NCI-H128 (cell line): ENCODE results near the gene TRMT61A.

Source experiments
- DNase-seq: peaks from one replicate; lab custom pipeline; 2025; ENCODE audit not compliant: unreplicated experiment; lab: John Stamatoyannopoulos, UW

The TRMT61A gene

GRCh38 chr14:103545915-103546651 is 17.1 kb downstream of the TRMT61A start:
- no peak for DNase-seq

DNA sequence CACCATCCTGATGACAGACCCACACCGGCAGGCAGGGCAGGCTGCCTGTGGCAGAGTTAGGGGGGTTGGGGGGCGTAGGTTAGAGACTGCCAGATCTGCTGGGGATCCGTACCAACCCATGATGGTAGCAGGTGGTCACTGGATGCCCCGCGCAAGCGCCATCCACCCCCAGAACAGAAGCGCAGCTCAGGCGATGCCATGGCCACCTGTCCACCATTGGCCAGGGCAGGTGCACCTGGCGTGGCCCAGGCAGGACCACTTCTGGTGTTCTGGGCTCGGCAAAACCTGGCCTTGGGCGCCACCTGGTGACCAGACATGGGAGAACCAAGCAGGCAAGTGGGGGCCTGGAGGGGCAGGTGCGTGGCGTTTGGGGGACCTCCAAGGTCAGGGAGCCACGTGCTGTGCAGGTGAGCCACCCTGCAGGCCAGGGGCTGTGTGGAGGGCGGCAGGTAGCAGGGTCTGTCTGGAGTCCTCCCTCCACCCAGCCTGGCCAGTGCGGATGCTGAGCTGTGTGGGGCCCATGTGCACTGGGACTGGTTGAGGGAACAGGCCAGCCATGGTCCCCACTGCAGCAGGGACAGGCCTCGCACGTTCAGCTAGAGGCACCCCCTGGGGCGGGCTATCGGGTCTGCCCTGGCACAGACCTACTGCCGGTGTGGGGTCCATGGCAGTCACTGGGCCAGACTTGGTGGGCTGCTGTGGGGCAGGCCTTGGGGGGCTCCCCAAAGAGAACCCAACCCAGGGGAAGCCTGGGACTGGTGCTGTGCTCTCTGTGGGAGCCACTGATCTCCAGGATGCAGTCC is 17.9 kb downstream of the TRMT61A start:
- DNase-seq, result peak; percentile 66

DNA sequence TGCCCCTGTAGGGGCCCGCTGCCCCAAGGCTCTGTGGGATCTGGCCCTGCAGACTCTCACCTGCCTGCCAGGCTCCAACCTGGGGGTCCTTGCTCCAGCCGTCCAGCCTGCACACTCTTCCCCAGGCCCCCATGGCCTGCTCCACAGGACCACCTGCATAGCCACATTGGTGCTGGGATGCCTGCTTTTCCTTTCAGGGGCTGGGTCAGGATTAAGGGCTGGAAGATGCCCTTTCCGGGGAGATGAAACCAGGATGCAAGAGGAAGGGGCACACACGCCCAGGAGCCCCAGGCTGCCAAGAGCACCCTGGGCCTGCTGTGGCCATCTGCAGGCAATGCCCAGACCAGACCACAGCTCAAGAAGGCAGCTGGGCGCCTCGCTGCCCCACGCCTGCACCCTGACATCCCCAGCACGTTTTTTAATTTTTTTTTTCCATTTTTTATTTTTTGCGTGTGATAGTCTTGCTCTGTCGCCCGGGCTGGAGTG is 18.5 kb downstream of the TRMT61A start:
- DNase-seq, result no peak

GRCh38 chr14:103547941-103548462 is 19.0 kb downstream of the TRMT61A start:
- DNase-seq, result no peak

DNA sequence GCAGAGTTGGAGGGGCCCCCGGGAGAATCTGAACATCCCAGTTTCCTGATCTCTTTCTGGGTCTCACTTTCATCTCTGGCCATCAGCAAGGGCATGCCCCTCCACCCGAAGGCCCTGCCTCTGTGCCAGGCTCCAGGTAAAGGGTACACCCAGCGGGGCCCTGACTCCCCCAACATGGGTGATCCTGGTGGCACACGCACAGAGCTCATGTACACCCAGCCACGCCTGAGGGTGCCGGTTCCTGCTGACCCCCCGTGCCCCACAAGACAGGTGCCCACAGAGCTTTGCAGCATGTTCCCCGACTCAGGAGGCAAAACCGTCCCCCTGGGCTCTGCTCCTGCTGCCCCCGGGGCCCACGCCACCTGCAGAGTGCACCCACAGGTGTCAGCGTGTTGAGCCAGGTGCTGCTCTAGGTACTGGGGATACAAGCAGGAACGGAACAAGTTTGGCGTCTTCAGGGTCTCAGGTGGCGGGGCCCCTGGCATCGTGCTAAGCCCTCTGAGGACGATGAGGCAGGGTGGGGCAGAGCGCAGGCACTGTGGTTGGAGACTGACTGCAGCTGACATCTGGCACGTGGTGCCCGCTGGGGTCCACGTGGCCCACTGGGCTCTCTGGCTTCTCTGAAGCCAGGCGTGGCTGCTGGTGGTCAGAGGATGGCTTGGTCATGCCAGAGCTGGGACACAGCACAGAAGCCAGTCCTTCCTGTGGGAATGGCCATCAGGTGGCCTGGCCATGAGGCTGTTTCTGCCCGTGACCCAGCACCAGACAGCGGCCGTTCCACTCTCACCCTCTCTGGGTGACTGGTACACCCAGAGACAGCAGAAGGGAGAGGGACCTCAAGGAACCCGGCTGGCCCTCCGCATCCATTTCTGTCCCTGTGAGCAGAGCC is 19.7 kb downstream of the TRMT61A start:
- DNase-seq, result no peak

DNA sequence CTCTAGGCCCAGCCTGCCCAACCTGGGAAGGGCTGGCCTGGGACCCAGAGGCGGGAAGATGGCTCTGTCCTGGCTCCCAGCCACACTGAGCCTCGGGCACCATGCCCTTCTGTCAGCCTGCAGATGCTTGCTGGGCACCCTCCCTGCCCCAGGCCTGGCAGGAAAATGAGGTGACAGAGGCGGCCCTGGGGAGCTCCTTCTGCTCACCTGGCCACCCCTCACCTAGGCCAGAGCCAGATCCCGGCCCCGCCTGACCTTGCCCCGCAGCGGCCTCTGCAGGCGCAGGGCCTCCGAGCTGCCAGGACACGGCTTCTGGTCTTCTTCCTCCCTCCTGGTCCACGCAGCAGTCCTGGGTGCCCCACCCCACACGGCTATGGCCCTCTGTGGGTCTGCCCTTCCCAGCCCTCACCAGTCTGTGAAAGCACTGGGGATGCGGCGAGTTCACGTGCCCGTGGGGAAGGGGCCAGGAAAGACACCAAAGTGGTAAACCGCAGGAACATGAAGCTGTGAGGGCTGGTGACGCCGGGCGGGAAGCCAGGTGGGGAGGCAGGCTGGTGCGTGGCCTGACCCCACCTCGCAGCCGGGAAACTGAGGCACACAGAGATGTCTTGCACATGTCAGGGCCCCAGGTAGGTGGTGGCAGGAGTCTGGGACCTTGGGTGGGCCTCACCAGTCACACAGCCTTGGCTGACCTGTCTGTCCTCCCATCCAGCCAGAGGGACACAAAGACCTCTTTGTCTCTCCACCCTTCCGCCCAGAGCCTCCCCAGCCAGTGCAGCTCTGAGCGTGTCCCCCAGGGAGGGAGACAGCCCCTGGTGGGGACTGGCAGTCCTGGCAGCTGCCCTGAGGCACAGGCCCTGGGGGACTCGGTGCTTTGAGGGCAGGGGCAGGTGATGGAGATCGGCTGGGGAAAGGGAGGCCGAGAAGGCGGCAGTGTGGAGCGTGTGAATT is 20.6 kb downstream of the TRMT61A start:
- DNase-seq, result no peak

GRCh38 chr14:103550451-103551337 is 21.7 kb downstream of the TRMT61A start:
- no peak for DNase-seq

DNA sequence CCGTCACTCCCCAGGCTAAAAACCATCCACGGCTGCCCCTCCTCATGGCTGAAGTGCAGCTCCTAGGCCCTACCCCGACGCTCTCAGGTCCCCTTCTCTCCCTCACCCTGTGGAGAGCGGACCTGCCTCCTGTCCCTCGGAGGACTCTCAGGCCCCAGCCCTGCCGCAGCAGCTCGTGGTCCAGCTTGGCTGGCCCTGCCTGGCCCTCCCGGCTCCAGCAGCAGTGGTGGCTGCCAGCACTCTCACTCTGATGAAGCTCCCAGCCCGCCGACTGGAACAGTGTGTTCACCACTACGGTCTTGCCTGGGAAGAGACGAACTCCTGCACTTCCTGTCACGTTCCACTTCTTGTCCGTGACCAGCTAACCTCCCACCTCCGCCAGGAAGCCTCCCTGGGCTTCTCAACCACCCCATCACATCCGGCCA is 22.4 kb downstream of the TRMT61A start:
- no peak for DNase-seq

GRCh38 chr14:103552011-103552845 is 23.2 kb downstream of the TRMT61A start:
- no peak for DNase-seq

- DNase-seq, result no peak
Observed at GRCh38 chr14:103552846-103553210, 23.8 kb downstream of the TRMT61A start.

GRCh38 chr14:103555559-103556337 is 26.8 kb downstream of the TRMT61A start:
- no peak for DNase-seq

DNA sequence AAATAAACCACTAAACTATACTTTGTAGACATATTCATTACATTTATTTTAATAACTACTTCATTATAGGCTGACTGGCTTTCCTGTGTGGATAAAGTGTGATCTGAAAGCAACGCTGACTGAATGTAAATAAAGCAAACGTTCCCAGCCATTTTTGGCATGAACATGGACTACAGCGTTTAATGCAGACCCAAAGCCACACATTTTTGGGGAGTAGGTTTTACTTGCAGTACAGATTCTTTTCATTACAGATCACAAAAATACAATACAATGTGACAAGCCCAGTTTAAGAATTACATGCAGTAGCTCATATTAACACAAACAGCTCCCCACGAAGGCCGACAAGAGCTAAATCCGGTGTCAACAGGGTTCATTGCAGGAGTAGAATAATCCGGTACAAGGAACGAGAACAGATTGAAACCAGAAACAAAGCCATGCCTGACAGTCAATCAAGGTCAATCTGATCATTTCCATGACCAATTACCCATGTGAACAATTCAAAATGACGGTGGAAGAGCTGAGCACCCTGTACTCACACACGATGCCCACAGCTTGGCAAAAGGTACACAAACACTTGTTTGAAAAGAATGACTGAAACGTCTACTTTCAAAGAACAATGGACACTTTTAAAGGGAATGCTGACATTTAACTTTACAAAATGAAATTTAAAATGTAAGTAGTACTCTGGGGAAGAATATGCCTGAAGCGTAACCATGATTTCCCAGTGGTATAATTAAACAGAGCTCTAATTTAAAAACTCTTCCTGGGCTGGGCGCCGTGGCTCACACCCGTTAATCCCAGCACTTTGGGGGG is 28.2 kb downstream of the TRMT61A start:
- no peak for DNase-seq

DNA sequence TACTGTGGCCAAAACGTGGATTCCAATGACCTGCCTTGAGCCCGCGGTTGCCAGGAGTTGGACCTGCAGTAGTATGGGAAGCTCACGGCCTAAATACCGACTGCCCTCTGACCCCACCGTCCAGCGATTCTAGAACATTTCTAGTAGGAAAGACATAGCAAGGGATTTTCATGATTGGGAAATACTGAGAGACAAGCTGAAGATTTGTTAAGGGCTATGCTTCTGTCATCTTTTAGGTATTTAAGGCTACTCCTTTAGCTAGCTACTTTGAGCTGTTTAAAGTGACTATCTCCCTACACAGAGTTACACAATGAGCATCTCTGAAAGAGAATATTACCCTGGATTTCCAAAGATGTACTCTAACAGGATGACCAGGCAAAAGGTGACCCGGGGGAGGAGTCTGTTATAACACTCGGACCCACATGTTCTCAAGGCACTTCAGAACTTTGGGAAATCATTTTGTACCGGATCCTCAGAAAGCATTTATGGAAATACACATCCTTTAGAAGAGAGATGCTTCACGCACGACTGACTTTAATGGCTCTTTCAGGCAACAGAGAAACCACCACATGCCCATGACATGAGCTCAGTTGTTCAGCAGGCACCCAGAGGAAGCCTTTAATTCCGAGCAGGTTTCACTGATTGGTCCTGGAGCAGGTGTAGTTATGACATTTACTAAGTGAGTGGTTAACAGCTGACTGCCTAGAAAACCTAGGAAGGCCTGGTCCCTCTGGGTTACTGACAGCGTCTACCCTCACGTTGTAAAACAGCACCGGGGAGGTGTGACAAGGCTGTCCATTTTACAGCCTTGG is 29.3 kb downstream of the TRMT61A start:
- peak; percentile 27 for DNase-seq

GRCh38 chr14:103559766-103560165 is 30.8 kb downstream of the TRMT61A start:
- DNase-seq, result no peak

DNA sequence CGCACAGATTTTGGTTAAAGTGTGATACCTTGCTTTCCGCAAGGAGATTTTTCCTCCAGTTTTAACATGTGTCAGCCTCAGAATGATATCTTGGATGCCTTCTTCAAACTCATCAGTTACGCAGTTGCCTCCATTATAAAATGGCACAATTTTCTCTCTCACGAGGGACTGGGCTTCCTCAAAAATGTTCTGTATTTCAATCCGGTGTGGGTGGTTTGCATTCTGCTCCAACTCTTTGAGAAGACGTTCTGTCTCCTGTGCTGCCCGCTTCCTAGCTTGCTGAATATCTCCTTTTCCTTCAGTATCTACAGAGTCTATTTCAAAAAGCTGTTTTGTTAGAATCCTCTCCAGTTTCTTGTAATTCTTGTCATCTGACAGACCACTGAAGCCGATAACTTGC is 31.7 kb downstream of the TRMT61A start:
- DNase-seq, result no peak
